Measurements from ENCODE around the gene CTU1. TPM values are rescaled to one million over a fixed set of nuclear protein-coding genes. Genes with fewer than 3 reads are reported as not detected.
A peak's percentile ranks its signal among the peaks of the same experiment; 100 is the strongest.

CTU1 gene
- total RNA-seq, 1 experiment from 2014 or later = 12.7 TPM

GRCh38 chr19:51097166-51097738 lies 11.0 kb downstream of the CTU1 start:
- BruUV-seq (replicated peaks) = no TSS peak
- TF ChIP-seq CTCF (IDR thresholded peaks at IDR 0.05; ENCODE audit: unreplicated experiment) = peak; percentile 53
- H3K9me3 Mint-ChIP-seq (ENCODE audit: unreplicated experiment) = no peaks in the 10 kb centered on the region
- ChIA-PET CTCF (interaction anchor here (0.6 to 2.1 kb wide), 22 partner anchors 13 to 1216 kb away, joined by 3 to 28 read pairs (median 3); no protein-coding TSS in a partner anchor), POLR2A (interaction anchor here (1.4 kb wide), 1 partner anchor 76 kb away, joined by 8 read pairs; no protein-coding TSS in a partner anchor)
- intact Hi-C loops (cut with micrococcal nuclease) = loop anchor here (1.0 to 10.0 kb wide), 3 partner anchors 76 to 292 kb away; no protein-coding TSS in a partner anchor
- peaks cover 20% of the 10 kb centered on the region for H3K4me1 Mint-ChIP-seq (ENCODE audit: insufficient read depth, unreplicated experiment)
- H3K27me3 Mint-ChIP-seq (ENCODE audit: insufficient read depth, unreplicated experiment) = no peaks in the 10 kb centered on the region
- peak; percentile 87 for DNase-seq (ENCODE audit: unreplicated experiment)
- H3K4me3 Mint-ChIP-seq (ENCODE audit: unreplicated experiment) = no peak overlapping the region
- no peak overlapping the region for H3K27ac Mint-ChIP-seq (ENCODE audit: low read depth, unreplicated experiment)
- H3K36me3 Mint-ChIP-seq (ENCODE audit: insufficient read depth, unreplicated experiment) = peaks cover 33% of the 10 kb centered on the region

GRCh38 chr19:51096473-51097165 lies 11.6 kb downstream of the CTU1 start:
- CTCF ChIA-PET = interaction anchor here (0.6 to 2.1 kb wide), 27 partner anchors 12 to 1215 kb away, joined by 3 to 28 read pairs (median 3); no protein-coding TSS in a partner anchor
- Mint-ChIP-seq H3K27me3 (ENCODE audit: insufficient read depth, unreplicated experiment) (no peaks in the 10 kb centered on the region), H3K27ac (ENCODE audit: low read depth, unreplicated experiment) (no peak overlapping the region), H3K4me1 (ENCODE audit: insufficient read depth, unreplicated experiment) (peaks cover 25% of the 10 kb centered on the region), H3K36me3 (ENCODE audit: insufficient read depth, unreplicated experiment) (peaks cover 28% of the 10 kb centered on the region), H3K4me3 (ENCODE audit: unreplicated experiment) (no peak overlapping the region), H3K9me3 (ENCODE audit: unreplicated experiment) (no peaks in the 10 kb centered on the region)
- POLR2A ChIA-PET = interaction anchor here (0.8 to 1.4 kb wide), 2 partner anchors 12 to 75 kb away, joined by 4 to 8 read pairs; no protein-coding TSS in a partner anchor
- TSS peak; percentile 26 for BruUV-seq (replicated peaks)
- peak; percentile 11 for DNase-seq (ENCODE audit: unreplicated experiment)
- intact Hi-C loops (cut with micrococcal nuclease) = loop anchor here (1.0 to 10.0 kb wide), 3 partner anchors 75 to 292 kb away; no protein-coding TSS in a partner anchor
- peak; percentile 27 for TF ChIP-seq CTCF (IDR thresholded peaks at IDR 0.05; ENCODE audit: unreplicated experiment)

GRCh38 chr19:51094696-51095279 lies 13.4 kb downstream of the CTU1 start:
- no peak overlapping the region for H3K27ac Mint-ChIP-seq (ENCODE audit: low read depth, unreplicated experiment)
- no peaks in the 10 kb centered on the region for H3K9me3 Mint-ChIP-seq (ENCODE audit: unreplicated experiment)
- no peak overlapping the region for H3K4me3 Mint-ChIP-seq (ENCODE audit: unreplicated experiment)
- H3K36me3 Mint-ChIP-seq (ENCODE audit: insufficient read depth, unreplicated experiment) = peaks cover 14% of the 10 kb centered on the region
- H3K27me3 Mint-ChIP-seq (ENCODE audit: insufficient read depth, unreplicated experiment) = no peaks in the 10 kb centered on the region
- no TSS peak for BruUV-seq (replicated peaks)
- peaks cover 23% of the 10 kb centered on the region for H3K4me1 Mint-ChIP-seq (ENCODE audit: insufficient read depth, unreplicated experiment)
- intact Hi-C loops (cut with micrococcal nuclease) = loop anchor here (10.0 kb wide), 1 partner anchor 290 kb away; no protein-coding TSS in a partner anchor
- DNase-seq (ENCODE audit: unreplicated experiment) = peak; percentile 19
- TF ChIP-seq CTCF (IDR thresholded peaks at IDR 0.05; ENCODE audit: unreplicated experiment) = peak; percentile 69
- ChIA-PET CTCF (interaction anchor here (0.6 to 1.8 kb wide), 16 partner anchors 9 to 1026 kb away, joined by 3 to 7 read pairs (median 4); no protein-coding TSS in a partner anchor), POLR2A (interaction anchor here (0.6 to 0.9 kb wide), 2 partner anchors 290 to 586 kb away, joined by 3 to 4 read pairs; no protein-coding TSS in a partner anchor)

Data from MCF 10A (cell line).